Neural cell (in vitro differentiated cells): ENCODE results near the gene SDSL.

Experiments used
- EP300 ChIP-seq: fragments of 450-650 bp; conservative IDR thresholded peaks from 2 replicates; pipeline ENCODE4 v1.6.1; 2014; ENCODE audit warnings: antibody characterized with exemption, mild to moderate bottlenecking, moderate library complexity; ENCODE audit not compliant: poor library complexity, severe bottlenecking
- POLR2AphosphoS5 ChIP-seq: IDR thresholded peaks from 2 replicates; pipeline ENCODE4 v1.6.1; 2012
- RAD21 ChIP-seq: fragments of 450-650 bp; conservative IDR thresholded peaks from 2 replicates; pipeline ENCODE4 v1.6.1; 2014; ENCODE audit warnings: antibody characterized with exemption, mild to moderate bottlenecking, moderate library complexity
- TF ChIP-seq, protein P1 (sequence below): fragments of 450-650 bp; IDR thresholded peaks from 2 replicates; pipeline ENCODE4 v1.5.1; 2014; ENCODE audit warnings: antibody characterized with exemption, mild to moderate bottlenecking, moderate library complexity; ENCODE audit not compliant: poor library complexity, severe bottlenecking

DNA sequence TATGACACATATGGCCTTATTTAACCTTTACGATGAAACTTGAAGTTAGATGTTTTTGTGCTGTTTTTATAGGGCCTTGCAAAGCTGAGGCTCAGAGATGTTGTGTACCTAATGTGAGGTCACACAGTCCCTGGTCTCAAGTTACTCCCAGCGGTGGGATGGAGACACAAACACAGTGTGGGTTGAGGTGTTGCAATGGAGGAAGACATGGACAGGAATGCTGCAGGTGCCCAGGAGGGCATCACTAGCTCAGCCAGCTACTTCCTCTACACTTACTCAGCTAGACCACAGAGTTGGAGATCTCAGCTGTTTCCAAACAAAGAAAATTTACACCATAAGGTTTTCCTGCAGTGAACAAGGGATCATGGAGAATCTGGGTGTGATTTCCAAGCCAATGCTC, 34.0 kb downstream of the SDSL start:
- TF ChIP-seq, protein P1, sequence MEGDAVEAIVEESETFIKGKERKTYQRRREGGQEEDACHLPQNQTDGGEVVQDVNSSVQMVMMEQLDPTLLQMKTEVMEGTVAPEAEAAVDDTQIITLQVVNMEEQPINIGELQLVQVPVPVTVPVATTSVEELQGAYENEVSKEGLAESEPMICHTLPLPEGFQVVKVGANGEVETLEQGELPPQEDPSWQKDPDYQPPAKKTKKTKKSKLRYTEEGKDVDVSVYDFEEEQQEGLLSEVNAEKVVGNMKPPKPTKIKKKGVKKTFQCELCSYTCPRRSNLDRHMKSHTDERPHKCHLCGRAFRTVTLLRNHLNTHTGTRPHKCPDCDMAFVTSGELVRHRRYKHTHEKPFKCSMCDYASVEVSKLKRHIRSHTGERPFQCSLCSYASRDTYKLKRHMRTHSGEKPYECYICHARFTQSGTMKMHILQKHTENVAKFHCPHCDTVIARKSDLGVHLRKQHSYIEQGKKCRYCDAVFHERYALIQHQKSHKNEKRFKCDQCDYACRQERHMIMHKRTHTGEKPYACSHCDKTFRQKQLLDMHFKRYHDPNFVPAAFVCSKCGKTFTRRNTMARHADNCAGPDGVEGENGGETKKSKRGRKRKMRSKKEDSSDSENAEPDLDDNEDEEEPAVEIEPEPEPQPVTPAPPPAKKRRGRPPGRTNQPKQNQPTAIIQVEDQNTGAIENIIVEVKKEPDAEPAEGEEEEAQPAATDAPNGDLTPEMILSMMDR = no peak
- TF ChIP-seq EP300 = no peak
- no peak for TF ChIP-seq POLR2AphosphoS5
- TF ChIP-seq RAD21 = no peak
